Measurements from ENCODE around the gene SLC22A23. TPM values are rescaled to one million over a fixed set of nuclear protein-coding genes. Genes with fewer than 3 reads are reported as not detected.

The SLC22A23 gene
- total and polyA plus RNA-seq, 2 donors (not counting 1 experiment from before 2014, with no cell fraction given), result 0.18 to 1.4 TPM

DNA sequence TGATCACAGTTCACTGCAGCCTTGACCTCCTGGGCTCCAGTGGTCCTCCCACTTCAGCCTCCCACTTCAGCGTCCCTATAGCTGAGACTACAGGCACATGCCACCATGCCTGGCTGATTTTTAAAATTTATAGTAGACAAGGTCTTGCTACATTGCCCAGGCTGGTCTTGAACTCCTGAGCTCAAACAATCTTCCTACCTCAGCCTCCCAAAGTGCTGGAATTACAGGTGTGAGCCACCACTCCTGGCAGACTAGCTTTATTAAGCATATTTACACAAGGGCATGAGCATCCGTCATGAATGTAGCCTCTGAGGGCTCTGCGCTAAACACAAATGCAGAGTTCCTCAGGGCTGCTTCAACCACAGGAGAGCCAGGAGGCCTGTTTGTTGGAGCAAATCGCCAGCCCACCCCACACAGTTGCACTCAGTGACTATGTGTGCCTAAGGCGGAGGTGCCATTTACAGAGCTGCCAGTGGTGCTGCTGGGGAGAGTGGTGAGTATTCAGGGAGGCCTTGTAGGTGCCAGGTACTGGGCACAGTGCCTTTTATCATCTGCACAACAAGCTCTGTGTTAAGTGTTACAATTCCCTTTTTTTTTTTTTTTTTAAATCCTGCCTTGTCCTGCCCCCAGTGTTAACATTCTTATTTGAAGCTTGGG, 119.9 kb downstream of the SLC22A23 start:
- no peak for TF ChIP-seq EZH2 (IDR thresholded peaks at IDR 0.05; ENCODE audit: borderline replicate concordance, insufficient read depth, low read depth, low read length, poor library complexity, severe bottlenecking)
- TF ChIP-seq, protein P1, sequence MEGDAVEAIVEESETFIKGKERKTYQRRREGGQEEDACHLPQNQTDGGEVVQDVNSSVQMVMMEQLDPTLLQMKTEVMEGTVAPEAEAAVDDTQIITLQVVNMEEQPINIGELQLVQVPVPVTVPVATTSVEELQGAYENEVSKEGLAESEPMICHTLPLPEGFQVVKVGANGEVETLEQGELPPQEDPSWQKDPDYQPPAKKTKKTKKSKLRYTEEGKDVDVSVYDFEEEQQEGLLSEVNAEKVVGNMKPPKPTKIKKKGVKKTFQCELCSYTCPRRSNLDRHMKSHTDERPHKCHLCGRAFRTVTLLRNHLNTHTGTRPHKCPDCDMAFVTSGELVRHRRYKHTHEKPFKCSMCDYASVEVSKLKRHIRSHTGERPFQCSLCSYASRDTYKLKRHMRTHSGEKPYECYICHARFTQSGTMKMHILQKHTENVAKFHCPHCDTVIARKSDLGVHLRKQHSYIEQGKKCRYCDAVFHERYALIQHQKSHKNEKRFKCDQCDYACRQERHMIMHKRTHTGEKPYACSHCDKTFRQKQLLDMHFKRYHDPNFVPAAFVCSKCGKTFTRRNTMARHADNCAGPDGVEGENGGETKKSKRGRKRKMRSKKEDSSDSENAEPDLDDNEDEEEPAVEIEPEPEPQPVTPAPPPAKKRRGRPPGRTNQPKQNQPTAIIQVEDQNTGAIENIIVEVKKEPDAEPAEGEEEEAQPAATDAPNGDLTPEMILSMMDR (IDR thresholded peaks at IDR 0.05), result no peak
- H3K36me3 ChIP-seq (replicated peaks in 1 of 2; ENCODE audit: control extremely low read depth in 1 of 2, control insufficient read depth in 1 of 2, extremely low read depth in 1 of 2, insufficient read depth in 2 of 2, low read length in 1 of 2), result no peaks in the 10 kb centered on the region
- Mint-ChIP-seq H3K4me3 (no peak overlapping the region), H3K4me1 (peaks cover 12% of the 10 kb centered on the region), H3K27me3 (peaks cover 30% of the 10 kb centered on the region), H3K27ac (no peak overlapping the region), H3K9me3 (ENCODE audit: insufficient read depth) (no peaks in the 10 kb centered on the region)
- H3K27ac ChIP-seq (ENCODE audit: low read length in 2 of 2), result no peak overlapping the region
- H3K4me3 ChIP-seq (ENCODE audit: control extremely low read depth in 1 of 5, extremely low read depth in 1 of 5, insufficient read depth in 1 of 5, low read depth in 2 of 5, low read length in 4 of 5), result no peak overlapping the region
- H3K9ac ChIP-seq (ENCODE audit: low read length), result no peak overlapping the region
- H3K27me3 ChIP-seq (replicated peaks in 1 of 4; ENCODE audit: control extremely low read depth in 1 of 4, control insufficient read depth in 3 of 4, insufficient read depth in 4 of 4, low read length in 3 of 4), result no peaks in the 10 kb centered on the region
- H3K4me2 ChIP-seq (replicated peaks; ENCODE audit: low read depth, low read length, poor library complexity, severe bottlenecking), result no peak overlapping the region
- intact Hi-C loops (cut with micrococcal nuclease), result loop anchor here (10.0 kb wide), 1 partner anchor 48 kb away; no protein-coding TSS in a partner anchor
- no peaks in the 10 kb centered on the region for H4K20me1 ChIP-seq (ENCODE audit: control insufficient read depth, insufficient read depth, low read length, poor library complexity, severe bottlenecking)
- H3K79me2 ChIP-seq (ENCODE audit: control insufficient read depth, insufficient read depth, low read length), result no peaks in the 10 kb centered on the region
- DNase-seq (no peak), ATAC-seq (ENCODE audit: low read depth) (no peak)
- no peak overlapping the region for H2AFZ ChIP-seq (ENCODE audit: insufficient read depth, low read depth, low read length, poor library complexity, severe bottlenecking)
- WGBS (ENCODE audit: insufficient coverage), result 90% methylated on average over 4 of the region's 5 CpGs
- CTCF ChIA-PET, result interaction anchor here (0.7 to 1.2 kb wide), 2 partner anchors 107 to 118 kb away, joined by 3 to 5 read pairs; no protein-coding TSS in a partner anchor
- peaks cover 0 to 3% (median 0%) of the 10 kb centered on the region in 3 donors for H3K9me3 ChIP-seq (ENCODE audit: control extremely low read depth in 1 of 3, control insufficient read depth in 2 of 3, insufficient read depth in 1 of 3, low read length in 2 of 3)
- POLR2A ChIA-PET, result no interaction called here
- H3K4me1 ChIP-seq (ENCODE audit: control insufficient read depth in 2 of 2, insufficient read depth in 2 of 2, low read length in 2 of 2), result peaks cover 7 to 14% of the 10 kb centered on the region in 2 donors
